Stimulated activated CD8-positive, alpha-beta memory T cell treated with anti-CD3 and anti-CD28 coated beads, Interleukin-2, amount 100 ng/mL, for 1 hour (primary cell): Measurements from ENCODE around the gene NDFIP2.
"Not testable (repeated sequence)": the region's sequence is repeated elsewhere in the genome, so short reads cannot be mapped to it uniquely, and the experiment has no call there.

Experiments used
- DNase-seq, 2 donors: peaks; one replicate each; pipeline ENCODE4 v3.0.0-alpha.2; 2020; ENCODE audit warnings: low read depth in 2 of 2

The NDFIP2 gene

DNA sequence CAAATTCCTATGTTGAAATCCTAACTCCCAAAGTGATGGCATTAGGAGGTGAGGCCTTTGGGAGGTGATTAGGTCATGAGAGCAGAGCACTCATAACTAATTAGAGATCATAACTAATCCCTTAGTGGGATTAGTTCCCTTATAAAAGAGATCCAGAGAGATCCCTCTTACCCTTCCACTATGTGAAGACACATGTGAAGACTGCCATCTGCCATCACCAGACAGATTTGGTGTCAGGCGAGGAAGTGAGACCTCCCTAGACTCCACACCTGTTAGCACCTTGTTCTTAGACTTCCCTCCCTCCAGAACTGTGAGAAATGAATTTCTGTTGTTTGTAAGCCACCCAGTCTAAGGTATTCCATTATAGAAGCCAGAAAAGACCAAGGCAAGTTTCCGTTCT lies 112.2 kb downstream of the NDFIP2 start:
- no peak for DNase-seq

DNA sequence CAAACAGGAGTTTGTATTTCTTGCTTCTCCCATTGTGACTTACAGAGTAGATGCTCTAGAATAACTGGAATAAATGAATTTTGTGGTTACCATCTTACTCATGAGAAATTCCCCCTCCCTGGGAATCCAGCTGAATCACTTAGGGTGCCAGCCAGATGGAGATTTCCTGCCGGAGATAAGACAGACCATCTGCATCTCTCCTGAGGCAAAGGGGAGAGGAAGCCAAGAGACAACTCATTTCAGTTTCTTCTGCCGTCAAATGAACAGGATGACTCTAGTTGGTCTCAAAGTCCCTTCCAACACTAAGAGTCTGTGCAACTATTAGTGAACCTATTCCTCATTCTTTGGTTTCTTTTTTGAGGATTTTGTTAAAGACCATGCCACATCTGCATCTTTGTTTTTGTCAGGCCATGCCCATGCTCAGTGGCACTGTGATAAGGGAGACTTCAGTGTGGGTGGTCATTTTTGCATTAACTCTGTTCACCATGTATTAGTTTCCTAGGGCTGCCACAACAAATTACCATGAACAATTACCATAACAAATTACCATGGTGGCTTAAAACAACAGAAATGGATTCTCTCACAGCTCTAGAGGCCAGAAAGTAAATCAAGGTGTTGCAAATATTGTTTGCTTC lies 112.8 kb downstream of the NDFIP2 start:
- no peak for DNase-seq

DNA sequence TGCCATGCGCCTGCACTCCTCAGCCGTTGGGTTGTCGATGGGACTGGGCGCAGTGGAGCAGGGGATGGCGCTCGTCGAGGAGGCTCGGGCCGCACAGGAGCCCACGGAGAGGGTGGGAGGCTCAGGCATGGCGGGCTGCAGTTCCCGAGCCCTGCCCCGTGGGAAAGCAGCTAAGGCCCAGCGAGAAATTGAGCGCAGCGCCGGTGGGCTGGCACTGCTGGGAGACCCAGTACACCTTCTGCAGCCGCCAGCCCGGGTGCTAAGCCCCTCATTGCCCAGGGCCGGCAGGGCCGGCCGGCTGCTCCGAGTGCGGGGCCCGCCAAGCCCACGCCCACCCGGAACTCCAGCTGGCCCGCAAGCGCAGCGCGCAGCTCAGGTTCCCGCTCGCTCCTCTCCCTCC lies 119.2 kb downstream of the NDFIP2 start:
- DNase-seq = not testable (repeated sequence)

DNA sequence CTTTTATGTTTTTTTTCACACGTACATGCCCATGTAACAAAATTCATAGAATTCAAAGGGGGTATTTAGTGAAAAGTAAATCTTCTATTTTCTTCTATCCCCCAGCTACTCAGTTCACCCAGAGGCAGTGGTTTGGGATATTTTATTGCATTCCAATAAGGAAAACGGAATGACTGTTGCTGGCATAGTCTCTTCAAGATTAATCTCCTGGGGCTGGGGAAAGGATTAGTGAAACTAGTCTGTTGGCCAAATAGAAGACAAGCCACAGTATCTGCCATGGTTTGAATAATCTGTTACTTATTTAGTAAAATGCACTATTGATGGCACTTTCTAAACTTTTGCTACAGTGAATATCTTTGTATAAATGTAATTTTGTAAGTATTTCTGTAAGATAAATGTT lies 122.0 kb downstream of the NDFIP2 start:
- no peak for DNase-seq

DNA sequence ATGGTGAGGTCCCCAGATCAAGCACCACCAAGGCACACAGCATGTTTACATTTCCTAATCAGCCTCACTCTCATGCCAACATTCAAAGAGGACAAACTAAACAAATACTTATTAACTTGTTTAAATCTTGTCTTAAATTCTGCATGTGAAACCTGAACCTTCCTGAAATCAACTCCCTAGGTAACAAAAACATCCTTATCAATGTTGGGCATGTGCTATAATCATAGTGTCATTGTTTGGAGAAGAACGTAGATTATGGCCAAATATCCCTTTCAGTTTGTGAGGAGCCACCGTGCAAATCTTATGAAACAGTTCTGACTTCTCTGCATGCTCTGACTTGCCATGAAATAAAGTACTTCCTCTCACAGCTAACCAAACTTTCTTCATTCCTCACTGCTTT lies 123.8 kb downstream of the NDFIP2 start:
- DNase-seq = no peak
